Pancreas (tissue), 10 donors: ENCODE results near the gene JPH3. TPM values are rescaled to one million over a fixed set of nuclear protein-coding genes. Genes with fewer than 3 reads are reported as not detected.
A peak's percentile ranks its signal among the peaks of the same experiment; 100 is the strongest.

Experiments used
- ATAC-seq, 4 donors: fragments of 200-7000 bp; cut with Tn5 transposase; one replicate each; pipeline versions ENCODE4 v1.8.0 to v1.9.1; 2020; ENCODE audit warnings: mild to moderate bottlenecking in 4 of 4, moderate library complexity in 4 of 4
- DNase-seq, 6 donors: peaks; one replicate each; pipeline ENCODE4 v3.0.0-alpha.2; 2020
- FAIRE-seq: peaks from 2 replicates; lab custom pipeline; 2012; peaks lifted over from hg19 to GRCh38; lab: Jason Lieb, UNC
- H3K27ac ChIP-seq, 4 donors: fragments of 200-600 bp; sonication (generic); 1 replicate in 3 of 4; 2 replicates in 1 of 4; pipeline versions ENCODE4 v1.5.0 to v1.8.0; 2020
- H3K27me3 ChIP-seq, 4 donors: fragments of 200-600 bp; one replicate each; pipeline ENCODE4 v1.8.0; 2021
- H3K36me3 ChIP-seq, 3 donors: fragments of 200-600 bp; sonication (generic) in 1 of 3; one replicate each; pipeline versions ENCODE4 v1.5.0 to v1.8.0; 2020 to 2021
- H3K4me1 ChIP-seq, 3 donors: fragments of 200-600 bp; one replicate each; pipeline ENCODE4 v1.8.0; 2021
- H3K4me3 ChIP-seq, 4 donors: fragments of 200-600 bp; sonication (generic) in 2 of 4; one replicate each; pipeline versions ENCODE4 v1.5.0 to v1.8.0; 2020 to 2021
- H3K9me3 ChIP-seq, 4 donors: fragments of 200-600 bp; one replicate each; pipeline ENCODE4 v1.8.0; 2021
- WGBS, 2 donors: extraction: QIAGEN DNeasy Blood & Tissue Kit; methylation state at CpG; one replicate each; pipeline ENCODE4 v1.1.7; 2013; 5-methylcytosine and 5-hydroxymethylcytosine counted together
- intact Hi-C, 3 donors: fragments of 100-400 bp; cut with DNase I; formaldehyde crosslinking; loops; one replicate each; pipeline versions ENCODE4 v1.11.1 to v1.14.2; 2022
- polyA plus RNA-seq, 2 donors: library from polyadenylated mRNA; stranded (reverse); fragments of 200-250 nt; gene quantifications; one replicate each; pipeline ENCODE4 v1.2.3, GENCODE V29; 2013
- total RNA-seq, 6 donors: library from RNA; stranded (reverse); fragmentation: NEBNext Ultra II Directional in 4 of 6; extraction: Animal tissue kit (Norgen Biotek cat#: 25700) in 4 of 6; gene quantifications; one replicate each; pipeline versions ENCODE4 v1.2.1 to v1.2.4, GENCODE V29; 2021 to 2023
- TF ChIP-seq, protein P1 (sequence below), 4 donors: fragments of 200-600 bp; sonication (generic) in 3 of 4; IDR thresholded peaks; one replicate each; pipeline versions ENCODE4 v1.5.0 to v1.8.0; 2021; ENCODE audit warnings: antibody characterized with exemption in 4 of 4
- donor health status: healthy with polysubstance abuse.
- donor health status: DM: no; HTN: no; CAD: no; lungs with moderate emphysema.
- donor health status: DM: no; HTN: no; CAD: no.
- donor health status: control.
- donor health status: control.
- donor health status: Bipolar disorder and iron deficiency.
- donor health status: DM: yes; HTN: yes; CAD: no.
- donor health status: DM: no; HTN: no; CAD: no.
- donor health status: DM: no; HTN: no; CAD: no.
- donor health status: DM: yes; HTN: yes; CAD: no.

The JPH3 gene
- total and polyA plus RNA-seq, 8 donors, result 0.09 to 1.9 (median 0.41) TPM

DNA sequence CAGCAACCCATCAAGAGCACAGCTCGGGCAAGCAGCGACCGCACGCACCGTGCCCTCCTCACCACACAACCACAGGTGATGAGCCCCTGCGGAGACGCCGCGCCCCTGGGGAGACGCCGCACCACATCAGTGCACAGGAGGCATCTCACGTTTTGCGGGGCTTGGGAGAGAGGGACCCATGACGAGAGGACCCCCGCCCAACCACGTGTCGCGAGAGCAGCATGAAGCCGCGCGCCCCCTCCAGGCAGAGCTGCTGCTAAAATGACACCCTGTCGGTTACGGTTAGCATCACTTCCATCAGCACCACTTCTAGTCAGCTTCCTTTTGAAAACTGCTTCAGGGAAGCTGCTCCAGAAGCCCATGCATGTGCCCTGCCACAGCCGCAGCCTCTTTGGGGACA, 118.1 kb downstream of the JPH3 start:
- Histone ChIP-seq H3K36me3 (no peaks in the 10 kb centered on the region), H3K9me3 (no peaks in the 10 kb centered on the region), H3K27ac (no peak overlapping the region), H3K27me3 (no peaks in the 10 kb centered on the region), H3K4me1 (no peaks in the 10 kb centered on the region), H3K4me3 (no peak overlapping the region)
- TF ChIP-seq, protein P1, sequence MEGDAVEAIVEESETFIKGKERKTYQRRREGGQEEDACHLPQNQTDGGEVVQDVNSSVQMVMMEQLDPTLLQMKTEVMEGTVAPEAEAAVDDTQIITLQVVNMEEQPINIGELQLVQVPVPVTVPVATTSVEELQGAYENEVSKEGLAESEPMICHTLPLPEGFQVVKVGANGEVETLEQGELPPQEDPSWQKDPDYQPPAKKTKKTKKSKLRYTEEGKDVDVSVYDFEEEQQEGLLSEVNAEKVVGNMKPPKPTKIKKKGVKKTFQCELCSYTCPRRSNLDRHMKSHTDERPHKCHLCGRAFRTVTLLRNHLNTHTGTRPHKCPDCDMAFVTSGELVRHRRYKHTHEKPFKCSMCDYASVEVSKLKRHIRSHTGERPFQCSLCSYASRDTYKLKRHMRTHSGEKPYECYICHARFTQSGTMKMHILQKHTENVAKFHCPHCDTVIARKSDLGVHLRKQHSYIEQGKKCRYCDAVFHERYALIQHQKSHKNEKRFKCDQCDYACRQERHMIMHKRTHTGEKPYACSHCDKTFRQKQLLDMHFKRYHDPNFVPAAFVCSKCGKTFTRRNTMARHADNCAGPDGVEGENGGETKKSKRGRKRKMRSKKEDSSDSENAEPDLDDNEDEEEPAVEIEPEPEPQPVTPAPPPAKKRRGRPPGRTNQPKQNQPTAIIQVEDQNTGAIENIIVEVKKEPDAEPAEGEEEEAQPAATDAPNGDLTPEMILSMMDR (IDR thresholded peaks at IDR 0.05), result no peak
- FAIRE-seq, result no peak
- no peak for ATAC-seq
- WGBS, 2 donors, result 93 to 98% methylated on average over 20 to 24 of the region's 24 CpGs
- no peak for DNase-seq
- intact Hi-C loops, result no loop called here

DNA sequence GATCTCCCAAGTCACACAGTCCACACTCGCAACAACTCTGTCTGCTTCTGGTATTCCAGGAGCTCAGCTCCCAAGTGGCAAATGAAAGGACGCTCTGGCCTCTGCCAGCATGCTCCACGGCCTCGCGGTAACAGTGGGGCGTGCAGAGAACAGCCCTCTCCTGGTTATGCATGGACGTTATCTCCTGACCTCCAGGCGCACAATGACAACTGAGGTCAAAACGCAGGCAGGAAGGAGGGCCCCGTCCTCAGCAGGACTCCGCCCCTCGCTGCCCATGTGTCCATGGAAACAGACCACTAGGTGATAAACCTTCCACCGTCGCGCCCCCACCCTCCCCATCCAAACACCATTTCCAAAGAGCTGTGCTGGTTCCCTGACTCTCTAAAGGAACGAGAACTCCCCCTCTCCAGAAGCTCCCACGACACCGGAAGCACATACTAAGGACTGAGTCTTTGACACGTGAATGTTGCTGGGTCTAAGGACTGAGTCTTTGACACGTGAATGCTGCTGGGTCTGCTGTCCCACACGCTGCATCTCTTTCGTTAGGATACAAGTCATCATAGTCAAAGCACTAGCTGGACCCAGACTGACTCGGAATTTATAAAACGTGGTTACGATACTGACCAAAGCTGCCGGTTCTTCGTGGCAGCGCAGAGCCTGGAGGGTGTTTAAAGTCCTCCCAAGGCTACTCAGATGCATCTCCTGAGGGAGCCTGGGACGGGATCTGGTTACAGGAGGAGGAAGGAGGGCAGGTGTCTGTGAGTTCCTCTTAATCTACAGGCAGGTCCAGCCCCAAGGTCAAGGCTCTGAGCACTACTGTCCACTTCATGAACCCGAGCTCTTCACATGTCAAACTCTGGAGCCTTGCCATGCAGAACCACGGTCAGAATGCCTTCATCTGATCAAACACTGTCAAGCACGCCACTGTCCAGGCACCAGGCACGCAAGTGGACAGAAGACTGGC, 119.6 kb downstream of the JPH3 start:
- no peak overlapping the region for H3K4me3 ChIP-seq
- no peak for ATAC-seq
- H3K27me3 ChIP-seq, result no peaks in the 10 kb centered on the region
- no peaks in the 10 kb centered on the region for H3K4me1 ChIP-seq
- 86 to 88% methylated on average over 33 of the region's 33 CpGs for WGBS, 2 donors
- intact Hi-C loops, result no loop called here
- H3K9me3 ChIP-seq, result no peaks in the 10 kb centered on the region
- H3K36me3 ChIP-seq, result no peaks in the 10 kb centered on the region
- no peak for DNase-seq
- no peak overlapping the region for H3K27ac ChIP-seq
- TF ChIP-seq, protein P1 (IDR thresholded peaks at IDR 0.05), result no peak
- no peak for FAIRE-seq

DNA sequence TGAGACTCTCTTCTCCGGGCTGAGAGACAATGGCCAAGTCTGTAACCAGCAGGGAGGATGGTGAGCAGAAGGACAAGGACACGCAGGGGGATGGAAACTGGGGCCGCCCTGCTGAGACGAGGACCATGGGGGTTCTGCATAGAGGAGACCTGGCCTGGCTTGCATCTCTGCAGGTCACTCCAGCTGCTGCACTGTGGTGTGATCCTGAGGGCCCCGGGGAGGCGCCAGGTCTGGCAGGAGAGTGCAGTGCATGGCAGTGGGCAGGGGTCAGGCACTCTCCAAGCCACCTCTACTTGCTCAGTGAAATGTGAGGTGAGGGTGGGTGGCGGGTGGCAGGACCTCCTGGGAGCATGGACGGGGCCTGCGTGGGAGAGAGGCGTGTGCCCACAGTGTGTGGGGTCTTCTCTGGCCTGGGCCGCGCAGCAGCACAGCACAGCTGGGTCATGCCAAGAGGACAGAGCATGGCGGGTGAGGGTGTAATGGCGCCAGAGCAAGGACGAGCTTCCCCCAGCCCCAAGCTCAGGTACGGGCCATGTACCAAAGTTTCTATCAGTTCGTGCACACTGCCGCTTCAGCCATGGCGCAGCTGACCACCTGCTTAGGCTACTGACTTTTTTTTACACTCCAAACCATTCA, 120.4 kb downstream of the JPH3 start:
- peak in 2 of 4 donors; percentile 8 to 13 for ATAC-seq
- no peaks in the 10 kb centered on the region for H3K4me1 ChIP-seq
- intact Hi-C loops, result no loop called here
- no peaks in the 10 kb centered on the region for H3K9me3 ChIP-seq
- 92 to 96% methylated on average over 19 of the region's 19 CpGs for WGBS, 2 donors
- H3K36me3 ChIP-seq, result no peaks in the 10 kb centered on the region
- TF ChIP-seq, protein P1 (IDR thresholded peaks at IDR 0.05), result no peak
- no peak overlapping the region for H3K4me3 ChIP-seq
- H3K27ac ChIP-seq, result no peak overlapping the region
- no peak for FAIRE-seq
- DNase-seq, result no peak
- H3K27me3 ChIP-seq, result no peaks in the 10 kb centered on the region

DNA sequence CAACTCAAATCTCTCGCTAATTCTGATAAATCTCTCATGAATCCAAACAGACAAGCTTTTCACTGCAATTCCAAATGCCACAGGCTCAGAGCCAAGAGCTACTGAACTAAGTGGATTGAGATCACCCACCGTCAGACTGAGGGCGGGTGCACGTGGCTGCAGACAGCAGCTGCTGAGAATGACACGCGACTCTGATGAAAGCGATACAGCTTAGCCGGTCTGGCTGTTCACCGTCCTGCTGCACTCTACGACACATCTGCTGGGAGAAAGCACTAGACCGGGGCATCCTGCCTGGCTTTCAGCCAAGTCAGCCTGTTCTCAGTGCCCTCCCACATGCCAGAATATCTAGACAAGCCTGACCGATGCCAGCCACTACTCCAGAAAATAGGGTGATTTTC, 120.9 kb downstream of the JPH3 start:
- DNase-seq, result peak in 2 of 6 donors; percentile 28 to 36
- no peak for FAIRE-seq
- 60 to 71% methylated on average over 12 of the region's 12 CpGs for WGBS, 2 donors

More for the DNA sequence above, 120.9 kb downstream of the JPH3 start:
- TF ChIP-seq, protein P1 (IDR thresholded peaks at IDR 0.05), result no peak
- Histone ChIP-seq H3K27me3 (no peaks in the 10 kb centered on the region), H3K9me3 (no peaks in the 10 kb centered on the region), H3K27ac (no peak overlapping the region), H3K36me3 (peaks cover 0 to 4% (median 0%) of the 10 kb centered on the region in 3 donors), H3K4me3 (no peak overlapping the region), H3K4me1 (no peaks in the 10 kb centered on the region)
- intact Hi-C loops, result no loop called here
- ATAC-seq, result peak in 3 of 4 donors; percentile 48 to 89 (median 86)
